ENCODE results near the gene ECHDC3.

ECHDC3 gene

DNA sequence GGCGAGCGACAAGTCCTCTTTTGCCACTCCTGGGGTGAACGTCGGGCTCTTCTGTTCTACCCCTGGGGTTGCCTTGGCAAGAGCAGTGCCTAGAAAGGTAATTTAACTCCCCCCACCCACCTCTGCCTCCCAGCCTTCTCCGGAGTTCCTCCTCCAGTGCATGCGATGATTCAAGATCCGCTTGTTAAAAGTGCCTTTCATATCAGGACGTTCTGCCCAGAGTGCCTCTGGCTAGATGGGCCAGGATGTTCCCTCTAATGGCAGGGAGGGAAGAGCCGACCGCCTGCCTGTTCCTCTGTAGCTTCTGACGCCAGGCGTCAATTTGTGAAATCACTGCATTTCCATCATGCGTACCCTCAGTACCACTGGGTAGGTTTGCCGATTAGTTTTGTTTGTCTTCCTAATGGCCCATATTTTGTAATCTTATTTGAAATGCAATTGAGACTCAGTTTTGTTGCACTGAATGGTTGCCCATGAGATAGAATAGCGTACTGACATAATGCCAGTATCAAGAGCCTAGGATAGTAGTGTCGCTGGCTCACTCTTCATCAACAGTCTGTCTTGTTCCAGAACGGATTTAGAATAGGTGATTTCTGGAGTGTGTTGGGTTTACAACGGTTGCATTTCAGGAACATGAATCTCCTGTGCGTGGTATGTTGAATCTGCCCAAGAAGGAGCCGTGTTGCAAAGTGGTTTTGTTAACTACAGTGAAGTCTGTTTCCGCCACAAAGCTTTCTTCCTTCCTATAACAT, 13.5 kb downstream of the ECHDC3 start:
- no peaks in the 10 kb centered on the region for H3K9me3 Mint-ChIP-seq
- no peak overlapping the region for H3K4me3 Mint-ChIP-seq
- no peaks in the 10 kb centered on the region for H3K36me3 Mint-ChIP-seq (ENCODE audit: low read depth)
- H3K27ac Mint-ChIP-seq, result no peak overlapping the region
- no peaks in the 10 kb centered on the region for H3K27me3 Mint-ChIP-seq
- no peaks in the 10 kb centered on the region for H3K4me1 Mint-ChIP-seq (ENCODE audit: low read depth)

DNA sequence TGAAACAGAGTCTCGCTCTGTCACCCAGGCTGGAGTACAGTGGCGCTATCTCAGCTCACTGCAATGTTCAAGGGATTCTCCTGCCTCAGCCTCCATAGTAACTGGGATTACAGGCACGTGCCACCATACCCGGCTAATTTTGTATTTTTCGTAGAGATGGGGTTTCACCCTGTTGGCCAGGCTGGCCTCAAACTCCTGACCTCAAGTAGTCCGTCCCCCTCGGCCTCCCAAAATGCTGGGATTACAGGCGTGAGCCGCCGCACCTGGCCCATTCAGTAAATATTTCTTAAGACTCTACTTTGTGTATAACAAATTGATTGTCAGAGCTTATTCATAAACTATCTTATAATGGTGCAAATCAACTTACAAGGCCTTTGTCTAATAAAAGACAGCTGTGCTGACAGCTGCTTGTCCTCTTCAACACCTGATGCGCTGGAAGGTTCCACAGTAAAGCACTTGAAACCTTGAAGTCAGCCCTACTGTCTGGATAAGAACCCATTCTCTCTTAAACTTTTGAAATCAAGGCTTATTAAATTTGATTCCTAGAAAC, 14.7 kb downstream of the ECHDC3 start:
- H3K27me3 Mint-ChIP-seq, result no peaks in the 10 kb centered on the region
- H3K9me3 Mint-ChIP-seq, result no peaks in the 10 kb centered on the region
- H3K27ac Mint-ChIP-seq, result no peak overlapping the region
- H3K4me1 Mint-ChIP-seq (ENCODE audit: low read depth), result no peaks in the 10 kb centered on the region
- H3K36me3 Mint-ChIP-seq (ENCODE audit: low read depth), result no peaks in the 10 kb centered on the region
- no peak overlapping the region for H3K4me3 Mint-ChIP-seq

DNA sequence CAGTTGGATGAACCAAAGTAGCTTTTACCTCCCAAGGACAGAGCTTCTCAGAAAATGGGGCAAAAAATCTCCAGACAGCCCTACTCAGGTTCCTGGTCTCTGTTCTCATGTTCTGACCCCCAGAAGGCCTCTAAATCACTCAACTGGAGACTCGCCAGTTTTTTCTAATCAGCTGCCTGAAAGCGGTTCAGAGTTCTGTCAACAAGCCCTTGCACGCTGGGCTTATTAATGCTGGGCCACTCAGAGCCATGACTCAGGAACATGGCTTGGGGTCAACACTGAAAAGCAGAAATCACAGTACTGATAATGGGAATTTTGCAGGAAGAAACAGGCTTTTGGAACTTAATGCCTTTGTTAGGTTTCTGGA, 15.3 kb downstream of the ECHDC3 start:
- Mint-ChIP-seq H3K4me3 (no peak overlapping the region), H3K27ac (no peak overlapping the region), H3K9me3 (no peaks in the 10 kb centered on the region), H3K27me3 (no peaks in the 10 kb centered on the region), H3K4me1 (ENCODE audit: low read depth) (no peaks in the 10 kb centered on the region), H3K36me3 (ENCODE audit: low read depth) (no peaks in the 10 kb centered on the region)

DNA sequence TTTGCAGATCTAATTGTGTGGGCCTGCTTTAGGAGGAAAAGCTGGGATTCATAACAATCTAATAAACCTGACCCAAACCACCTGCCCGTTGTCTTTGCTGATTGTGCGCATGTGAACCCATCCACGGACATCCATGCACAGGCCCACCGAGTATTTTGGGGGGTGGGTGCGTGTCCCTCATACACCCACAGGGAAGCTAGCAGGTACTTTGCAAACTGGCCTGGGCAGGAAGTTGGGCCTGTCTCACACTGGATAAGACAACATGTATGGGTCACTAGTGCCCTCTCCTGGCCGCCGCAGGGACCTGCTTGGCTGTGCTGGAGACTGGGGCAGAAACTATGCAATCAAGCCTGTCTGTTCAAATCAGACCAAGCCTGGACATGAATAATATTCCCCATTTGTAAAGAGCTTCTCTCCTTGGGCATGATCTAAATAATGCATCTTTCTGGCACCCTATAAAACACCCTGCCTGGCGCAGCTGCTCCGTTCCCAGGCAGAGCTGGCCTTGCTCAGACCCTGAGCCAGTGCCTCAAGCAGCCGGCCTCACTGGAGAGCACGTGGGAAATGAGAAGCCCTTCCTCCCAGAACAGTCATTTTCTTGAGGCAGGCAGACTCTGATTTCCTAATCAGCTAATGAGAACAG, 15.8 kb downstream of the ECHDC3 start:
- Mint-ChIP-seq H3K27ac (no peak overlapping the region), H3K4me3 (no peak overlapping the region), H3K27me3 (no peaks in the 10 kb centered on the region), H3K4me1 (ENCODE audit: low read depth) (no peaks in the 10 kb centered on the region), H3K36me3 (ENCODE audit: low read depth) (no peaks in the 10 kb centered on the region), H3K9me3 (no peaks in the 10 kb centered on the region)

DNA sequence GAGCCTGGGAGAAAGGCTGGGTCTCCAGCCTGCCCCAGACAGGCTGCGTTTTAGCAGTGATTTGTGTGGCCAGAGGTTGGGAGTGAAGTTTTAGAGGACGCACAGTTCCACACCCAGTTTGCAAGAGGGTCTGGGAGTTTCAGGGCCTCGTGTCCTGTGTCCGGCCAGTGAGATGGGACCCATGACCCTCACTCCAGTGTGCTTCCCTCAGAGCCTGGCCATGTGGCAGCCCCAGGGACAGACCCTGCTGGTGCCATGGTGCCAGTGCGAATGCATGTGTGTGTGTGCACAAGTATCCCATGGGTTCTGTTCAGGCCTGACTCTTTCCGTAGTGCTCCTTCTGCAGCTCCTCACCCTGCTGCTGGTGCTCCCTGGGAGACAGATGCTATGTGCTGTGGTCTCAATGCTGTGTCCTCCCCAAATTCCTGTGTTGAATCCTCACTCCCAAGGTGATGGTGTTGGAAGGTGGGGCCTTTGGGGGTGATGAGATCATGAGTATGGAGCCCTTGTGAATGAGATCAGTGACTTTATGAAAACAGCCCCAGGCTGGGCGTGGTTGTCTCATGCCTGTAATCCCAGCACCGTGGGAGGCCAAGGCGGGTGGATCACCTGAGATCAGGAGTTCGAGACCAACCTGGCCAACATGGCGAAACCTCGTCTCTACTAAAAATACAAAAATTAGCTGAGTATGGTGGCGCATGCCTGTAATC, 16.5 kb downstream of the ECHDC3 start:
- H3K27me3 Mint-ChIP-seq, result no peaks in the 10 kb centered on the region
- H3K36me3 Mint-ChIP-seq (ENCODE audit: low read depth), result no peaks in the 10 kb centered on the region
- no peak overlapping the region for H3K27ac Mint-ChIP-seq
- H3K4me3 Mint-ChIP-seq, result no peak overlapping the region
- no peaks in the 10 kb centered on the region for H3K9me3 Mint-ChIP-seq
- no peaks in the 10 kb centered on the region for H3K4me1 Mint-ChIP-seq (ENCODE audit: low read depth)

DNA sequence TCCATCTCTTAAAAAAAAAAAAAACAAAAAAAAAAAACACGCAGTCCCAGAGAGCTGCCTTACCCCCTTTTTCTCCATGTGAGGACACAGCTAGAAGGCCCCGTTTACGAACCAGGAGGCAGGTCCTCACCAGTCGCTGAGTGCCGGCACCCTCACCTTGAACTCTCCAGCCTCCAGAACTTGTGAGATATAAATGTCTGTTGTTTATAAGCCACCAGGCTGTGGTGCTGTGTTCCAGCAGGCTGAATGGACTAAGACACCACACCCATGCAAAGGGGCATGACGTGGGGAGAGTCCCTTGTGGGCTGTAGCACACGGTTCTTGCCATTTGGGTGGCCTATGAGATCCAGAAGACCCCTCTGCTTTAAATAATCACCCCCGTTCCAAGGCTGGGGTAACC, 17.2 kb downstream of the ECHDC3 start:
- no peaks in the 10 kb centered on the region for H3K4me1 Mint-ChIP-seq (ENCODE audit: low read depth)
- H3K27me3 Mint-ChIP-seq, result no peaks in the 10 kb centered on the region
- H3K9me3 Mint-ChIP-seq, result no peaks in the 10 kb centered on the region
- H3K36me3 Mint-ChIP-seq (ENCODE audit: low read depth), result no peaks in the 10 kb centered on the region
- H3K27ac Mint-ChIP-seq, result no peak overlapping the region
- H3K4me3 Mint-ChIP-seq, result no peak overlapping the region

DNA sequence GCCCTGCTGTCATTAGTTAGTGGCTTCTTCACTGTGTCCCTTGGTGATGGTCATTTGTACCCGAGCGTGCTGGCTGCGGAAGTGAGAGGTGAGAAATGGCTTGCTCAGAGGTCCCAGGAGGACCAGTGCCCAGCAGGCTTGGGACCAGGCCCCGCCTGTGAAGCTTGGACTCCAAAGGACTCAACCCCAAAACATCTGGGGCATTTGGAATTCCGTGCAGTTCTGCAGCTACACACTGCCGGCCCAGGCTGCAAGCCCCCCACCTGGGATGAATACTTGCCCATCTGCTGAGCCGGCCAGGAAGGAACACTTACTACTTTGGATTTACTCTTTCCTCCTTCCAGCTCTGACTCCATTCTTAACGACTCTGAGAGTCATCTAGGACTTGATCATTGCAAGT, 18.0 kb downstream of the ECHDC3 start:
- Mint-ChIP-seq H3K36me3 (ENCODE audit: low read depth) (no peaks in the 10 kb centered on the region), H3K9me3 (no peaks in the 10 kb centered on the region), H3K27ac (no peak overlapping the region), H3K4me3 (no peak overlapping the region), H3K27me3 (no peaks in the 10 kb centered on the region), H3K4me1 (ENCODE audit: low read depth) (no peaks in the 10 kb centered on the region)

DNA sequence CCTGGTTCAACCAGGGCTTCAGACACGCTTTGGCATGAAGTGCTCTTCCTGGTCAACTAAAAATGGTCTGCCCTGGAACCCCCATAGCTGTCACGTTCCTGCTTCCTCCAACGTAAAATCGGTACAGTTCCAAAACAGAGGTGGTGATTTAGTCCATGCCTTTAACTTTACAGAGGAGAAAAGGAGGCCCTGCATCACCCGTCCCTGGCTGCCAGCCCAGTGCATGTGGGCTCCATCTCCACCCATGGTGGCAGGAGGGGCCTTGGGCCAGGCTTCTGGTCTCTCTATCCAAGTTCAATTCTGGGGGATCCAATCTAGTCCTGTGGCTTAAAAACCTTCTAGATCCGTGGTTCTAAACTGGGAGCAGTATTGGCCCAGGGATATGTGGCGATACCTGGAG, 18.7 kb downstream of the ECHDC3 start:
- Mint-ChIP-seq H3K36me3 (ENCODE audit: low read depth) (no peaks in the 10 kb centered on the region), H3K4me1 (ENCODE audit: low read depth) (no peaks in the 10 kb centered on the region), H3K27me3 (no peaks in the 10 kb centered on the region), H3K9me3 (no peaks in the 10 kb centered on the region), H3K4me3 (no peak overlapping the region), H3K27ac (no peak overlapping the region)

DNA sequence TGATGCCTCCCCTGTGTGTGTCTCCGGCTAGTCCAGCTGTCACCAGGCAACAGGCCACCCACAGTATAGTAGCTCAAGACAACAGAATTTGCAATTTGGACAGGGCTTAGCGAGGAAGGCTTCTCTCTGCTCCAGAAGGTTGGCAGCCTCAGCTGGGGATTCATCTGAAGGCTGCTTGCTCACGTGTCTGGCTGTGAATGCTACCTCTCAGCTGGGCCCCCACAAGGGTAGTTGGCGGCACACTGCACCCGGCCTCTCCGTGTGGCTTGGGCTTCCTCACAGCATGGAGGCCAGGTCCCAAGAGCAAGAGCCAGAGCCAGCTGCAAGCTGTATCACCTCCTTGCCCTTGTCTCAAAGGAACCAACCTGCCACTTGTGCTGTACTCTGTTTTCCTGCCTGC, 19.2 kb downstream of the ECHDC3 start:
- no peaks in the 10 kb centered on the region for H3K27me3 Mint-ChIP-seq
- H3K36me3 Mint-ChIP-seq (ENCODE audit: low read depth), result no peaks in the 10 kb centered on the region
- H3K27ac Mint-ChIP-seq, result no peak overlapping the region
- no peaks in the 10 kb centered on the region for H3K4me1 Mint-ChIP-seq (ENCODE audit: low read depth)
- no peak overlapping the region for H3K4me3 Mint-ChIP-seq
- no peaks in the 10 kb centered on the region for H3K9me3 Mint-ChIP-seq

DNA sequence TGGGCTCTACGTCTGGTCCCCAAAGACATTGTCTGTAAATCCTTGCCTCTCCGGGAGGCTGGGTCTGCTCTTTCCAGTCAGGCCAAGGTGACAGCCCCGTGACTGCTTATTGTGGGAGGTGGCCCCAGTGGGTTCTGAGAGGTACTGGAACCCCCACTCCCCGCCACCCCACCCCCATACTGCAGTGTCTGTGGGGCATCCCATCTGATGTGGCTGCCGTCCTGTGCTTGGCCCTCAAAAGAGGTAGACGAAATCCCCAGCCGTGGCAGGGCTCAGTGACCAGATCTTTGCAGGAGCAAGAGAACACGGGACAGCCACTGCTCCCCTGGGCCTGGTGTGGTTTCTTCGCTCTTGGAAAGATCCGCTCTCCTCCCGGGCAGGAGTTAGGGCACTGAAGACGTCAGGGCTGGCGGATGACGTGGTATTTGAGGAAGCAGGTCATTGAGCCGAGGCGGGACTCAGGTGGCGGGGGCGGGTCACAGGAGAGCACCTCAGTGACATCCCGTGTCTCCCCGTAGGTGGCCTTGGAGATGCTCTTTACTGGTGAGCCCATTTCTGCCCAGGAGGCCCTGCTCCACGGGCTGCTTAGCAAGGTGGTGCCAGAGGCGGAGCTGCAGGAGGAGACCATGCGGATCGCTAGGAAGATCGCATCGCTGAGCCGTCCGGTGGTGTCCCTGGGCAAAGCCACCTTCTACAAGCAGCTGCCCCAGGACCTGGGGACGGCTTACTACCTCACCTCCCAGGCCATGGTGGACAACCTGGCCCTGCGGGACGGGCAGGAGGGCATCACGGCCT, 20.7 kb downstream of the ECHDC3 start:
- Mint-ChIP-seq H3K27ac (no peak overlapping the region), H3K4me3 (no peak overlapping the region), H3K36me3 (ENCODE audit: low read depth) (no peaks in the 10 kb centered on the region), H3K27me3 (no peaks in the 10 kb centered on the region), H3K9me3 (no peaks in the 10 kb centered on the region), H3K4me1 (ENCODE audit: low read depth) (no peaks in the 10 kb centered on the region)

DNA sequence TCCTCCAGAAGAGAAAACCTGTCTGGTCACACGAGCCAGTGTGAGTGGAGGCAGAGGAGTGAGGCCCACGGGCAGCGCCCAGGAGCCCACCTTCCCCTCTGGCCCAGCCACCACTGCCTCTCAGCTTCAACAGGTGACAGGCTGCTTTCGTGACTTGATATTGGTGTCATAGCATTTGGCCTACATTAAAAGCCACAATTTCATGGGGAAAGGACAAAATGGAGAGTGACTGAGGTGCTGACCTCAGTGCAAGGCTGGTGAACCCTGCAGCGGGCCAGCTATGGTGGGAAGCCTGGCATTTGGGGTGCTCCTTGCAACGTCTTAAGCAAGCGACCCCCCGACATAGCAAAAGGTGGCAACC, 21.3 kb downstream of the ECHDC3 start:
- H3K36me3 Mint-ChIP-seq (ENCODE audit: low read depth), result no peaks in the 10 kb centered on the region
- H3K27me3 Mint-ChIP-seq, result no peaks in the 10 kb centered on the region
- H3K4me3 Mint-ChIP-seq, result no peak overlapping the region
- H3K9me3 Mint-ChIP-seq, result no peaks in the 10 kb centered on the region
- no peaks in the 10 kb centered on the region for H3K4me1 Mint-ChIP-seq (ENCODE audit: low read depth)
- H3K27ac Mint-ChIP-seq, result no peak overlapping the region

DNA sequence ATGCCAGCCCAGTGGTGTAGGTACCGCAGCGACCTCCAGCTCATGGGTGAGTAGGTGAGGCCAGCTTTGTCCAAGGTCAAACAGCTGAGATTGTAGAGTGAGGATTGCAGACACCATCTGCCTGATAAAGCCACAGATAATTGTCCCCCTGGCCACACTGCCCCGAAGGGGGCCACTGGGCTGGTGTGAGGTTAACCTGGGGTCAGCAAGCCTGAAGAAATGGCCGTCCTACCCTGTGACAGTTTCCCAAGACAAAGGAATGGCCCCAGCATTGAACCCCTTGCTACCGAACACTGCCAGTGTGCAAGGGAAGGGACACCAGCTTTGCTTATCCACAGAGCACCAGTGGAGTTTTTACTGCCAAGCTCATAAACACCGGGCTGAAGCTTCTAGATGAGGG, 23.0 kb downstream of the ECHDC3 start:
- Mint-ChIP-seq H3K9me3 (no peaks in the 10 kb centered on the region), H3K4me1 (ENCODE audit: low read depth) (no peaks in the 10 kb centered on the region)

DNA sequence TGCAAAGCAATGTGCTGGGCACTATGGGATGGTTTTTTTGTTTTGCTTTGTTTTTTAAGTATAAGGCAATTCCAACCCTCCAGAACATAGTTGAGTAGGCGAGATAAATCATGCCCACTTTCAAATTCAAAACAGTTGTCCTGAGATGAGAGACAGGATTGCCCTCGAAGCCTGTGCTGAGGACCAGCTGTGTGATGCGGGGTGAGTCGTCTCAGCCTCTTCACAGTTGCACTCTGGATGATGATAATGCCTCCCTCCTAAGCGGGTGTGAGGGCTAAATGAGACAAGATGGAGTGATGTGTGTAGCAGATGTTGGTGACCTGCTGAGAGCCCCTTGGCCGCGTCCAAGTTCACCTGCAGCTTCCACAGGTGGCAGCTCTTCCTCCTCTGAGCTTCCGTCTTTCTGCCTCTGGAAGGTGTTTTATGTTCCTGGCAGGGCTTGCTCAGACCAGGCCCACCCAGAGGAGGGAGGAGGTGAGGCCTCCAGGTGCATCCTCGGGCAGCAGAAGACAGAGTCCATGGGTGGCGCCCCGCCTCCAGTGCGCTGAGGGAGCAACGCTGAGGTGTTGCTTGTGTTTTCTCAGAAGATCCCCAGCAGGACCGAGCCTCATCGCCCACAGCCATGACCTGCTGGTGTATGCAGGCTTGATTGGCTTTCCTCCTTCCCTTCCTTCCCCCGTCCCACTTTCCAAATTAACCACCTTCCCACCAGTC, 30.6 kb downstream of the ECHDC3 start:
- Mint-ChIP-seq H3K9me3 (no peaks in the 10 kb centered on the region), H3K4me1 (ENCODE audit: low read depth) (no peaks in the 10 kb centered on the region), H3K27me3 (peaks cover 7% of the 10 kb centered on the region), H3K4me3 (no peak overlapping the region), H3K27ac (no peak overlapping the region), H3K36me3 (ENCODE audit: low read depth) (no peaks in the 10 kb centered on the region)

More for the DNA sequence above, 23.0 kb downstream of the ECHDC3 start:
- H3K27ac Mint-ChIP-seq, result no peak overlapping the region
- H3K27me3 Mint-ChIP-seq, result no peaks in the 10 kb centered on the region
- H3K4me3 Mint-ChIP-seq, result no peak overlapping the region
- H3K36me3 Mint-ChIP-seq (ENCODE audit: low read depth), result no peaks in the 10 kb centered on the region

DNA sequence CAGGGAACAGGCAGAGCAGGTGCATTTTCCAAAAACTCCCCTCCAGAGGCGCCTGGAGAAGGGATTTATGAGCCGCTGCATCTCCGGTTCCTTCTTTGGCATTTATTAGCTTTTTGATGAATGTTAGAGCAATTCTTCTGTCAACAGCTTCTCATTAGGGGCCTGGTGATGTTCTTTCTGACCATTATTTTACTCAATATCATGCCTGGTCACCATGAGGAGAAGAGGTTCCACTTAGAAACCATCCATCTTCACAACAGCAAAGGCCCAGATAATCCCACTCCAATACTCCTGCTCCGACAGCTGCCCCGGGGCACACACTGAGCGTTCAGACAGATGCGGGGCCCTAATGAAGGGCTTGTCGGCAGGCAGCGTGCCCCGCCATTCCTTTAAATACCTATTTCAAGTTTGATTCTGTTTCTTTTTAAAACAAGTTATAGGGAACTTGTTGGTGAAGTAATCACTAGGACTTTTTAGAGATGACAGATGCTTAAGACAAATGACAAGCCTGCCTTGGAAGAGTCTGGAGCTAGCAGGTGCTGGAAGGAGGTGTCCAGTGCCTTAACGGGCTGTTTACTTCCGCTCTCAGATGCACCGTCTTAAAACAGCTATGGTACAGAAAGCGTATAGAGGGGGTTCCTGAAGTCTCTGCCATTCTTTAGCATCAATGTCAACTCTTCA, 31.7 kb downstream of the ECHDC3 start:
- Mint-ChIP-seq H3K36me3 (ENCODE audit: low read depth) (no peaks in the 10 kb centered on the region), H3K4me1 (ENCODE audit: low read depth) (no peaks in the 10 kb centered on the region), H3K4me3 (no peak overlapping the region), H3K27ac (no peak overlapping the region), H3K9me3 (no peaks in the 10 kb centered on the region), H3K27me3 (peaks cover 9% of the 10 kb centered on the region)
